ENCODE results near the gene KCNK13. TPM values are rescaled to one million over a fixed set of nuclear protein-coding genes. Genes with fewer than 3 reads are reported as not detected.
"Not testable (repeated sequence)": the region's sequence is repeated elsewhere in the genome, so short reads cannot be mapped to it uniquely, and the experiment has no call there.

KCNK13 gene
- total RNA-seq, 1 donor from 2014 or later, result not detected

DNA sequence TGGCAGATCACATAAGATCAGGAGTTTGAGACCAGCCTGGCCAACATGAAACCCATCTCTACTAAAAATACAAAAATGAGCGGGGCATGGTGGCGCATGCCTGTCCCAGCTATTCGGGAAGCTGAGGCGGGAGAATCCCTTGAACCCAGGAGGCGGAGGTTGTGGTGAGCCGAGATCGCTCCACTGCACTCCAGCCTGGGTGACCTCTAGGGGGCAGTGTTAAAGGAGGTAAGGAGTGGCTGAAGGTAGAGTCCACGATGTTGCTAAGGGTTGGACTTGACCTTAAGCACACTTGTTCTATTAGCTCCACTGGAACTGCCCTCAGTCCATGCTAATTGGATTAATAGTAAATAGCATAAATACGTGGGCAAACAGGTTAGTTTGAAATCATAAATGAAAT is 132.1 kb downstream of the KCNK13 start:
- Histone ChIP-seq H3K4me3 (no peak overlapping the region), H3K27ac (no peak overlapping the region), H3K9me3 (no peaks in the 10 kb centered on the region), H3K27me3 (no peaks in the 10 kb centered on the region), H3K4me1 (no peaks in the 10 kb centered on the region), H3K36me3 (no peaks in the 10 kb centered on the region)
- no peak for DNase-seq (ENCODE audit: extremely low spot score in 2 of 2)
- TF ChIP-seq POLR2AphosphoS5 (IDR thresholded peaks at IDR 0.05; ENCODE audit: insufficient read depth in 1 of 2, low read depth in 1 of 2) (no peak), CTCF (IDR thresholded peaks at IDR 0.05) (no peak), POLR2A (IDR thresholded peaks at IDR 0.05) (no peak)
- intact Hi-C loops (cut with DNase I), result no loop called here

GRCh38 chr14:90194706-90195105 is 132.9 kb downstream of the KCNK13 start:
- TF ChIP-seq POLR2AphosphoS5 (IDR thresholded peaks at IDR 0.05; ENCODE audit: insufficient read depth in 1 of 2, low read depth in 1 of 2) (no peak), CTCF (IDR thresholded peaks at IDR 0.05) (no peak), POLR2A (IDR thresholded peaks at IDR 0.05) (no peak)
- no peaks in the 10 kb centered on the region for H3K9me3 ChIP-seq
- no peak overlapping the region for H3K4me3 ChIP-seq
- no peak overlapping the region for H3K27ac ChIP-seq
- intact Hi-C loops (cut with DNase I), result no loop called here
- no peaks in the 10 kb centered on the region for H3K27me3 ChIP-seq
- DNase-seq (ENCODE audit: extremely low spot score in 2 of 2), result no peak
- H3K4me1 ChIP-seq, result no peaks in the 10 kb centered on the region
- H3K36me3 ChIP-seq, result no peaks in the 10 kb centered on the region

GRCh38 chr14:90198541-90199060 is 136.8 kb downstream of the KCNK13 start:
- no peak overlapping the region for H3K4me3 ChIP-seq
- TF ChIP-seq POLR2A (IDR thresholded peaks at IDR 0.05) (no peak), CTCF (IDR thresholded peaks at IDR 0.05) (no peak), POLR2AphosphoS5 (IDR thresholded peaks at IDR 0.05; ENCODE audit: insufficient read depth in 1 of 2, low read depth in 1 of 2) (no peak)
- no peak overlapping the region for H3K27ac ChIP-seq
- no peaks in the 10 kb centered on the region for H3K36me3 ChIP-seq
- no peaks in the 10 kb centered on the region for H3K27me3 ChIP-seq
- intact Hi-C loops (cut with DNase I), result no loop called here
- no peaks in the 10 kb centered on the region for H3K9me3 ChIP-seq
- no peak for DNase-seq (ENCODE audit: extremely low spot score in 2 of 2)
- no peaks in the 10 kb centered on the region for H3K4me1 ChIP-seq

- H3K4me1 ChIP-seq; H3K9me3 ChIP-seq; H3K4me3 ChIP-seq; H3K27ac ChIP-seq; H3K36me3 ChIP-seq; DNase-seq (ENCODE audit: extremely low spot score in 2 of 2); H3K27me3 ChIP-seq; intact Hi-C loops (cut with DNase I): not testable (repeated sequence)
Measured at GRCh38 chr14:90200546-90200945, 138.8 kb downstream of the KCNK13 start.

DNA sequence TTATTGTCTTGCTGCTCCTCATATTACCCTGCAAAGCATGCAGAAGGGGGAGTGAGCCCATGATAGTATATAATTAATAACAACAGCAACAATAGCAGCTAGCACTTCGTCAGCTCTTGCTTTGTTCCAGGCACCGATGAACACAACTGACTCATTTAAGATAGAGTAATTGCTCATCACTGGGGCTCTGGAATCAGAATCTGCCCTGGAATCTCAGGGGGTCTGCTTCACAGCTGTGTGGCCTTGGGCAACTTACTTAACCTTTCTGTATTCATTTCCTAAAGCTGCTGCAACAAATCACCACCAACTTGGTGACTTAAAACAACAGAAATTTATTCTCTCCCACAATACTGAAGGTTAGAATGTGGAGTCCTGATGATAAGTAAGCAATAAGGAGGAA is 139.6 kb downstream of the KCNK13 start:
- no peaks in the 10 kb centered on the region for H3K4me1 ChIP-seq
- H3K36me3 ChIP-seq, result no peaks in the 10 kb centered on the region
- no peak overlapping the region for H3K4me3 ChIP-seq
- H3K9me3 ChIP-seq, result no peaks in the 10 kb centered on the region
- TF ChIP-seq POLR2A (IDR thresholded peaks at IDR 0.05), result no peak
- no peak for TF ChIP-seq CTCF (IDR thresholded peaks at IDR 0.05)
- no peak for TF ChIP-seq POLR2AphosphoS5 (IDR thresholded peaks at IDR 0.05; ENCODE audit: insufficient read depth in 1 of 2, low read depth in 1 of 2)
- H3K27me3 ChIP-seq, result no peaks in the 10 kb centered on the region
- intact Hi-C loops (cut with DNase I), result no loop called here
- DNase-seq (ENCODE audit: extremely low spot score in 2 of 2), result no peak
- H3K27ac ChIP-seq, result no peak overlapping the region

Measured in vagina (tissue), 2 donors.